Heart left ventricle (tissue), 16 donors: ENCODE data around the gene USP15. TPM values are rescaled to one million over a fixed set of nuclear protein-coding genes. Genes with fewer than 3 reads are reported as not detected.
"Not testable (repeated sequence)": the region's sequence is repeated elsewhere in the genome, so short reads cannot be mapped to it uniquely, and the experiment has no call there.

Source experiments
- ATAC-seq, 4 donors: fragments of 200-7000 bp; cut with Tn5 transposase; one replicate each; pipeline ENCODE4 v1.9.1; 2020 to 2022; ENCODE audit warnings: moderate library complexity in 4 of 4, mild to moderate bottlenecking in 3 of 4, moderate number of reproducible peaks in 1 of 4
- DNase-seq, 5 donors: peaks; one replicate each; pipeline ENCODE4 v3.0.0-alpha.2; 2020
- H3K27ac ChIP-seq, 12 donors: fragments of 200-600 bp; sonication (generic) in 4 of 12; one replicate each; pipeline versions ENCODE4 v1.5.0 to v1.8.0; 2016 to 2022; ENCODE audit warnings: mild to moderate bottlenecking in 2 of 12
- H3K27me3 ChIP-seq, 9 donors: fragments of 200-600 bp; sonication (generic) in 2 of 9; one replicate each; pipeline versions ENCODE4 v1.5.1 to v1.8.0; 2016 to 2022; ENCODE audit warnings: mild to moderate bottlenecking in 3 of 9
- H3K36me3 ChIP-seq, 9 donors: fragments of 200-600 bp; sonication (generic) in 2 of 9; one replicate each; pipeline versions ENCODE4 v1.5.0 to v1.8.0; 2018 to 2022; ENCODE audit warnings: mild to moderate bottlenecking in 2 of 9
- H3K4me1 ChIP-seq, 12 donors: fragments of 200-600 bp; sonication (generic) in 4 of 12; one replicate each; pipeline versions ENCODE4 v1.5.0 to v1.8.0; 2016 to 2022; ENCODE audit warnings: mild to moderate bottlenecking in 3 of 12
- H3K4me3 ChIP-seq, 12 donors: fragments of 200-600 bp; sonication (generic) in 4 of 12; one replicate each; pipeline versions ENCODE4 v1.5.0 to v1.8.0; 2017 to 2022; ENCODE audit warnings: mild to moderate bottlenecking in 9 of 12, moderate library complexity in 4 of 12
- H3K9me3 ChIP-seq, 12 donors: fragments of 200-600 bp; sonication (generic) in 4 of 12; one replicate each; pipeline versions ENCODE4 v1.5.0 to v1.8.0; 2016 to 2022; ENCODE audit warnings: mild to moderate bottlenecking in 1 of 12
- CTCF ChIP-seq, 12 donors: fragments of 200-600 bp; sonication (generic) in 4 of 12; IDR thresholded peaks; one replicate each; pipeline versions ENCODE4 v1.5.0 to v1.8.0; 2018 to 2022; ENCODE audit warnings: antibody characterized with exemption in 12 of 12, mild to moderate bottlenecking in 5 of 12
- POLR2A ChIP-seq, 2 donors: fragments of 450-650 bp; IDR thresholded peaks; one replicate each; pipeline ENCODE4 v1.6.1; 2017; ENCODE audit warnings: antibody characterized with exemption in 2 of 2, mild to moderate bottlenecking in 2 of 2, moderate library complexity in 2 of 2
- WGBS, 4 donors: extraction: QIAGEN DNeasy Blood & Tissue Kit in 2 of 4; methylation state at CpG; one replicate each; pipeline versions ENCODE4 v1.1.5 to v1.1.7; 2013 to 2018; 5-methylcytosine and 5-hydroxymethylcytosine counted together
- intact Hi-C, 10 donors: fragments of 100-400 bp; cut with DNase I; formaldehyde crosslinking; loops; one replicate each; pipeline versions ENCODE4 v1.11.1 to v1.14.2; 2022
- polyA plus RNA-seq, 2 donors: library from polyadenylated mRNA; stranded (reverse); fragments of 200-250 nt; gene quantifications; one replicate each; pipeline ENCODE4 v1.2.3, GENCODE V29; 2013
- total RNA-seq, 9 donors: library from RNA; depleted of rRNA in 2 of 9; stranded (reverse); fragments of >200 nt in 2 of 9; fragmentation: NEBNext Ultra II Directional in 3 of 9; extraction: Animal tissue kit (Norgen Biotek cat#: 25700) in 3 of 9; gene quantifications; one replicate each; pipeline versions ENCODE4 v1.1.0 to v1.2.4, GENCODE V29; 2016 to 2023
- donor health status: ischemic (EF 13 %, LVEDD 7.1; RV severe dilation, severe dysfunction).
- donor health status: healthy with polysubstance abuse.
- donor health status: DM: no; HTN: yes; CAD: no.
- donor health status: DM: no; HTN: no; CAD: no.
- donor health status: ischemic (EF 25% LVEDD 6.9; RV normal size, moderate dysfunction).
- donor health status: ischemic (EF 25% LVEDD 5.7; RV mildly dilated, moderate dysfunction).
- donor health status: healthy.
- donor health status: DM: yes; HTN: yes; CAD: no.
- donor health status: ischemic (EF 35%, LVEDD 5.7; RV mildly dilated, moderate dysfunction).
- donor health status: nonischemic (EF 11% LVEDD 7.7; RV severe dilation, severe dysfunction).
- donor health status: DM: yes; HTN: yes; CAD: no.
- donor health status: PGD.
- donor health status: ischemic (EF 29% LVEDD 5.4; RV normal size, mild dysfunction).
- donor health status: nonischemic (EF 23%, LVEDD 6.1; RV moderate dilation, normal function).

USP15 gene
- total and polyA plus RNA-seq, 11 donors, result 33.3 to 69.7 (median 60.6) TPM

GRCh38 chr12:62335057-62335456 lies 74.9 kb downstream of the USP15 start:
- Histone ChIP-seq H3K4me1 (peaks cover 0 to 19% (median 0%) of the 10 kb centered on the region in 12 donors), H3K27ac (peak overlapping the region in 1 of 12 donors; percentile 16), H3K4me3 (no peak overlapping the region), H3K36me3 (peaks cover 0 to 29% (median 0%) of the 10 kb centered on the region in 9 donors), H3K9me3 (peaks cover 0 to 21% (median 0%) of the 10 kb centered on the region in 12 donors), H3K27me3 (no peaks in the 10 kb centered on the region)
- 71 to 77% (median 73%) methylated on average over 4 of the region's 4 CpGs for WGBS, 4 donors
- ATAC-seq (peak in 2 of 4 donors; percentile 50 to 65), DNase-seq (no peak)
- intact Hi-C loops, result no loop called here
- TF ChIP-seq CTCF (IDR thresholded peaks at IDR 0.05), result no peak
- TF ChIP-seq POLR2A (IDR thresholded peaks at IDR 0.05), result no peak

GRCh38 chr12:62335796-62336195 lies 75.6 kb downstream of the USP15 start:
- peaks cover 0 to 28% (median 0%) of the 10 kb centered on the region in 12 donors for H3K9me3 ChIP-seq
- 72 to 82% (median 77%) methylated on average over 3 of the region's 3 CpGs for WGBS, 4 donors
- H3K4me1 ChIP-seq, result peaks cover 0 to 19% (median 0%) of the 10 kb centered on the region in 12 donors
- H3K36me3 ChIP-seq, result peaks cover 0 to 29% (median 0%) of the 10 kb centered on the region in 9 donors
- no peaks in the 10 kb centered on the region for H3K27me3 ChIP-seq
- peak in 3 of 4 donors; percentile 46 to 65 (median 55) for ATAC-seq
- H3K4me3 ChIP-seq, result no peak overlapping the region
- TF ChIP-seq CTCF (IDR thresholded peaks at IDR 0.05) (no peak), POLR2A (IDR thresholded peaks at IDR 0.05) (no peak)
- H3K27ac ChIP-seq, result no peak overlapping the region
- DNase-seq, result no peak
- intact Hi-C loops, result no loop called here

GRCh38 chr12:62337643-62338042 lies 77.4 kb downstream of the USP15 start:
- peaks cover 0 to 21% (median 0%) of the 10 kb centered on the region in 9 donors for H3K36me3 ChIP-seq
- H3K27ac ChIP-seq, intact Hi-C loops, H3K4me3 ChIP-seq, H3K27me3 ChIP-seq, ATAC-seq, DNase-seq: not testable (repeated sequence)
- H3K9me3 ChIP-seq, result peaks cover 0 to 28% (median 0%) of the 10 kb centered on the region in 12 donors
- peaks cover 0 to 19% (median 1%) of the 10 kb centered on the region in 12 donors for H3K4me1 ChIP-seq

GRCh38 chr12:62342614-62343303 lies 82.6 kb downstream of the USP15 start:
- DNase-seq, result peak in 1 of 5 donors; percentile 48

GRCh38 chr12:62343304-62344120 lies 83.3 kb downstream of the USP15 start:
- H3K4me3 ChIP-seq, intact Hi-C loops, ATAC-seq, H3K27me3 ChIP-seq, H3K4me1 ChIP-seq, H3K27ac ChIP-seq, DNase-seq: not testable (repeated sequence)
- Histone ChIP-seq H3K9me3 (peaks cover 0 to 17% (median 1%) of the 10 kb centered on the region in 12 donors), H3K36me3 (peaks cover 0 to 39% (median 12%) of the 10 kb centered on the region in 9 donors)
- WGBS, 4 donors, result 98 to 99% (median 98%) methylated on average over 8 to 9 of the region's 9 CpGs

More at GRCh38 chr12:62342614-62343303, 82.6 kb downstream of the USP15 start:
- H3K27me3 ChIP-seq, H3K4me3 ChIP-seq, H3K4me1 ChIP-seq, ATAC-seq, intact Hi-C loops, H3K27ac ChIP-seq: not testable (repeated sequence)
- Histone ChIP-seq H3K36me3 (peaks cover 0 to 42% (median 12%) of the 10 kb centered on the region in 9 donors), H3K9me3 (peaks cover 0 to 25% (median 2%) of the 10 kb centered on the region in 12 donors)
- 81 to 89% (median 85%) methylated on average over 9 to 10 of the region's 10 CpGs for WGBS, 4 donors

GRCh38 chr12:62344731-62345556 lies 84.7 kb downstream of the USP15 start:
- peaks cover 0 to 48% (median 17%) of the 10 kb centered on the region in 9 donors for H3K36me3 ChIP-seq
- ATAC-seq, H3K9me3 ChIP-seq, intact Hi-C loops, DNase-seq, H3K27ac ChIP-seq, H3K4me3 ChIP-seq, H3K4me1 ChIP-seq, H3K27me3 ChIP-seq: not testable (repeated sequence)
- WGBS, 4 donors, result 86 to 95% (median 91%) methylated on average over 4 of the region's 4 CpGs
